ENCODE data around the gene SMYD3.
"Not testable (repeated sequence)": the region's sequence is repeated elsewhere in the genome, so short reads cannot be mapped to it uniquely, and the experiment has no call there.

Gene SMYD3

GRCh38 chr1:246413430-246413829, 93.6 kb downstream of the SMYD3 start:
- no peak for DNase-seq

GRCh38 chr1:246404078-246404477, 103.0 kb downstream of the SMYD3 start:
- no peak for DNase-seq

- no peak for DNase-seq
These were observed 108.8 kb downstream of the SMYD3 start for GRCh38 chr1:246398126-246398813.

- no peak for DNase-seq
These were observed 110.0 kb downstream of the SMYD3 start for GRCh38 chr1:246397046-246397445.

- DNase-seq: no peak
These were observed 110.8 kb downstream of the SMYD3 start for GRCh38 chr1:246396322-246396721.

GRCh38 chr1:246394121-246394520, 113.0 kb downstream of the SMYD3 start:
- DNase-seq: no peak

- DNase-seq: no peak
These were observed 116.2 kb downstream of the SMYD3 start for GRCh38 chr1:246390855-246391254.

- DNase-seq: no peak
These were observed 122.5 kb downstream of the SMYD3 start for GRCh38 chr1:246384616-246385015.

GRCh38 chr1:246383791-246384190, 123.3 kb downstream of the SMYD3 start:
- no peak for DNase-seq

GRCh38 chr1:246383239-246383589, 123.9 kb downstream of the SMYD3 start:
- no peak for DNase-seq

GRCh38 chr1:246382589-246383238, 124.4 kb downstream of the SMYD3 start:
- DNase-seq: no peak

- no peak for DNase-seq
These were observed 125.6 kb downstream of the SMYD3 start for GRCh38 chr1:246381452-246381851.

- DNase-seq: no peak
These were observed 129.4 kb downstream of the SMYD3 start for GRCh38 chr1:246377625-246378153.

GRCh38 chr1:246373828-246374569, 133.1 kb downstream of the SMYD3 start:
- no peak for DNase-seq

GRCh38 chr1:246372559-246372958, 134.5 kb downstream of the SMYD3 start:
- DNase-seq: peak; percentile 24

- no peak for DNase-seq
These were observed 140.0 kb downstream of the SMYD3 start for GRCh38 chr1:246367041-246367440.

GRCh38 chr1:246365708-246366107, 141.4 kb downstream of the SMYD3 start:
- DNase-seq: no peak

- DNase-seq: no peak
These were observed 142.6 kb downstream of the SMYD3 start for GRCh38 chr1:246364415-246364941.

GRCh38 chr1:246357014-246357598, 150.0 kb downstream of the SMYD3 start:
- DNase-seq: not testable (repeated sequence)

- peak; percentile 19 for DNase-seq
These were observed 151.5 kb downstream of the SMYD3 start for GRCh38 chr1:246355411-246356230.

- DNase-seq: no peak
These were observed 155.4 kb downstream of the SMYD3 start for GRCh38 chr1:246351721-246352120.

- no peak for DNase-seq
These were observed 156.3 kb downstream of the SMYD3 start for GRCh38 chr1:246350745-246351144.

Data from femur (tissue), 1 donor.